ENCODE data around the gene PMM2. TPM values are rescaled to one million over a fixed set of nuclear protein-coding genes. Genes with fewer than 3 reads are reported as not detected.

Gene PMM2
- total RNA-seq, 1 experiment from 2014 or later: 53.3 TPM

GRCh38 chr16:8855972-8856371 lies 58.3 kb downstream of the PMM2 start:
- H3K4me3 ChIP-seq (replicated peaks in 1 of 2; ENCODE audit: low read depth in 1 of 2, low read length in 2 of 2): no peak overlapping the region
- ATAC-seq (no peak), DNase-seq (ENCODE audit: low read depth, low spot score) (no peak)
- TF ChIP-seq POLR2A (IDR thresholded peaks at IDR 0.05; ENCODE audit: borderline replicate concordance, extremely low read depth, insufficient read depth, insufficient read length) (no peak), JUND (IDR thresholded peaks at IDR 0.05) (no peak), POLR2AphosphoS5 (IDR thresholded peaks at IDR 0.05; ENCODE audit: low read depth, low read length) (no peak), ZNF274 (IDR thresholded peaks at IDR 0.05; ENCODE audit: low read depth, low read length) (no peak), YY1 (IDR thresholded peaks at IDR 0.05; ENCODE audit: extremely low read depth, insufficient replicate concordance, low read depth, low read length) (no peak), TCF7L2 (IDR thresholded peaks at IDR 0.05; ENCODE audit: borderline replicate concordance, extremely low read depth, insufficient read depth, insufficient read length) (no peak), REST (IDR thresholded peaks at IDR 0.05; ENCODE audit: low read depth) (no peak), EZH2phosphoT487 (IDR thresholded peaks at IDR 0.05; ENCODE audit: borderline replicate concordance) (no peak), SIN3A (IDR thresholded peaks at IDR 0.05; ENCODE audit: low read depth) (no peak), EZH2 (IDR thresholded peaks at IDR 0.05) (no peak)
- TF ChIP-seq, protein P1, sequence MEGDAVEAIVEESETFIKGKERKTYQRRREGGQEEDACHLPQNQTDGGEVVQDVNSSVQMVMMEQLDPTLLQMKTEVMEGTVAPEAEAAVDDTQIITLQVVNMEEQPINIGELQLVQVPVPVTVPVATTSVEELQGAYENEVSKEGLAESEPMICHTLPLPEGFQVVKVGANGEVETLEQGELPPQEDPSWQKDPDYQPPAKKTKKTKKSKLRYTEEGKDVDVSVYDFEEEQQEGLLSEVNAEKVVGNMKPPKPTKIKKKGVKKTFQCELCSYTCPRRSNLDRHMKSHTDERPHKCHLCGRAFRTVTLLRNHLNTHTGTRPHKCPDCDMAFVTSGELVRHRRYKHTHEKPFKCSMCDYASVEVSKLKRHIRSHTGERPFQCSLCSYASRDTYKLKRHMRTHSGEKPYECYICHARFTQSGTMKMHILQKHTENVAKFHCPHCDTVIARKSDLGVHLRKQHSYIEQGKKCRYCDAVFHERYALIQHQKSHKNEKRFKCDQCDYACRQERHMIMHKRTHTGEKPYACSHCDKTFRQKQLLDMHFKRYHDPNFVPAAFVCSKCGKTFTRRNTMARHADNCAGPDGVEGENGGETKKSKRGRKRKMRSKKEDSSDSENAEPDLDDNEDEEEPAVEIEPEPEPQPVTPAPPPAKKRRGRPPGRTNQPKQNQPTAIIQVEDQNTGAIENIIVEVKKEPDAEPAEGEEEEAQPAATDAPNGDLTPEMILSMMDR (IDR thresholded peaks at IDR 0.05 in 2 of 3, conservative IDR thresholded peaks at IDR 0.05 in 1 of 3; ENCODE audit: borderline replicate concordance in 1 of 3, insufficient read depth in 1 of 3, low read depth in 2 of 3, low read length in 2 of 3): no peak
- no peak overlapping the region for H3K4me2 ChIP-seq (ENCODE audit: low read length)
- H3K79me2 ChIP-seq (ENCODE audit: insufficient read depth, low read length): peaks cover 26% of the 10 kb centered on the region
- no peak overlapping the region for H3K27ac ChIP-seq (ENCODE audit: low read depth, low read length)
- peaks cover 26 to 42% of the 10 kb centered on the region in 2 experiments for H3K36me3 ChIP-seq (ENCODE audit: control insufficient read depth in 1 of 2, insufficient read depth in 2 of 2, low read length in 2 of 2)
- no peaks in the 10 kb centered on the region for H3K27me3 ChIP-seq (ENCODE audit: insufficient read depth, low read length)
- no peaks in the 10 kb centered on the region for H4K20me1 ChIP-seq (ENCODE audit: insufficient read depth)
- no peak overlapping the region for H3K9ac ChIP-seq (ENCODE audit: low read length)
- CTCF ChIA-PET: interaction anchor here (0.9 kb wide), 1 partner anchor 24 kb away, joined by 3 read pairs; no protein-coding TSS in a partner anchor
- H3K9me3 ChIP-seq (ENCODE audit: control insufficient read depth in 1 of 2, insufficient read depth in 1 of 2, low read depth in 1 of 2, low read length in 2 of 2): no peaks in the 10 kb centered on the region
- intact Hi-C loops (cut with micrococcal nuclease): no loop called here
- no TSS peak for BruUV-seq (replicated peaks)
- no peaks in the 10 kb centered on the region for H3K9me2 ChIP-seq (ENCODE audit: insufficient read depth)
- H3K4me1 ChIP-seq (ENCODE audit: control insufficient read depth in 1 of 2, insufficient read depth in 2 of 2, low read length in 2 of 2): no peaks in the 10 kb centered on the region
- RAD21 ChIA-PET (ENCODE audit: low non-redundant PET in 1 of 2, low total read pairs in 2 of 2, uncharacterized antibody in 2 of 2, unreplicated experiment in 2 of 2): no interaction called here
- H2AFZ ChIP-seq (ENCODE audit: low read depth, low read length, poor library complexity, severe bottlenecking): no peak overlapping the region
- POLR2A ChIA-PET: interaction anchor here (0.6 to 1.4 kb wide), 2 partner anchors 13 to 198 kb away, joined by 3 to 4 read pairs; partner anchors contain the start of gene CARHSP1

Data from HCT116 (cell line).